ENCODE data around the gene C6orf58. TPM values are rescaled to one million over a fixed set of nuclear protein-coding genes. Genes with fewer than 3 reads are reported as not detected.

The C6orf58 gene
- total and polyA plus RNA-seq, 2 experiments from 2014 or later: not detected

DNA sequence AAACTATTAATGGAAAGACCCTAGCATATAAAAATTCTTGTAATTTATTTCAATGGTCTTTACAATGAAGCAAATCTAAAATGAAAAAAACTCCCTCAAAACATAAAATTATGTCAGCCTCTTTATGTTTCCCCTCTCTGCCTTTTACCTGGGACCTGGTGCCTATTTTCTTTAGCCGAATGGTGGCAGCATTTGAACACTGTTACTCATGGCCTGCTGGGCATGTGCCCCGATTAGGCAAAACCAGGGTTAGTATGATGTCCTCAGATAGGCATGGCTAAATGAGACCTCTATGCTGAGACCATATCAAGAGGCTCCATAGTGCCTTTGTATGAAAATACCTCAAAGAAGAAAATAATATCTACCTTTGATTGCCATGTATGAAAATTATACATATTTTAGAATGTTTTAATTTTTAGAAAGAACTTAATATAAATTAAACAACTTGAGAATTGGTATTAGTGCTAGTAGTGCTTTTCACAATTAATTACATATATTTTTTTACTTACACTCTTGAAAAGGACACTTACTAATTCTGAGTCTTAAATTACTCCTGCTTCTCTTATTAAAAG lies 22.5 kb upstream of the C6orf58 start:
- Histone ChIP-seq H3K4me3 (no peak overlapping the region), H3K4me1 (ENCODE audit: insufficient read depth) (peaks cover 12% of the 10 kb centered on the region), H3K79me2 (ENCODE audit: insufficient read depth) (no peaks in the 10 kb centered on the region), H3K9ac (no peak overlapping the region), H4K20me1 (ENCODE audit: insufficient read depth) (no peaks in the 10 kb centered on the region), H3K27me3 (replicated peaks; ENCODE audit: insufficient read depth) (no peaks in the 10 kb centered on the region), H3K9me2 (ENCODE audit: insufficient read depth) (no peaks in the 10 kb centered on the region), H3K27ac (no peak overlapping the region), H3K9me3 (ENCODE audit: low read depth) (no peaks in the 10 kb centered on the region), H3F3A (ENCODE audit: insufficient read depth) (no peaks in the 10 kb centered on the region), H3K36me3 (ENCODE audit: low read depth) (no peaks in the 10 kb centered on the region), H3K4me2 (ENCODE audit: unreplicated experiment) (no peak overlapping the region), H2AFZ (no peak overlapping the region)
- no peak for TF ChIP-seq EZH2 (IDR thresholded peaks at IDR 0.05; ENCODE audit: insufficient read depth, poor library complexity, severe bottlenecking)
- TF ChIP-seq EZH2phosphoT487 (IDR thresholded peaks at IDR 0.05; ENCODE audit: insufficient read depth, low read depth): no peak
- DNase-seq: peak; percentile 78
- 2 to 5% methylated on average over 2 of the region's 2 CpGs for WGBS, 2 experiments (ENCODE audit: low coverage in 1 of 2, low lambda C conversion rate in 2 of 2, missing lambda C conversion rate in 2 of 2)
- in situ Hi-C loops (cut with MboI): loop anchor here (10.0 kb wide), 1 partner anchor 90 kb away; no protein-coding TSS in a partner anchor

DNA sequence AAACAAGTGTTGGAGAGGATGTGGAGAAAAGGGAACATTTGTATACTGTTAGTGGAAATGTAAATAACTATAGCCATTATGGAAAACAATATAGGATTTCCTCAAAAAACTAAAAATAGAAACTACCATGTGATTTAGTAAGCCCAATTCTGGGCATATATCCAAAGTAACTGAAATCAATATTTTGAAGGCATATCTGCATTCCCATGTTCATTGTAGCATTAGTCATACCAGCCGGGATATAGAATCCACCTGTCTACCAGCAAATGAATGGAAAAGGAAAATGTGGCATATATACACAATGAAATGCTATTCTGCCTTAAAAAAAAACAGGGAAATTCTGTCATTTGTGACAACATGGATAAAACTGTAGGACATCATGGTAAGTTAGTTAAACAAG lies 15.3 kb upstream of the C6orf58 start:
- in situ Hi-C loops (cut with MboI): no loop called here
- H3K79me2 ChIP-seq (ENCODE audit: insufficient read depth): no peaks in the 10 kb centered on the region
- H3K4me1 ChIP-seq (ENCODE audit: insufficient read depth): no peaks in the 10 kb centered on the region
- no peaks in the 10 kb centered on the region for H3K27me3 ChIP-seq (replicated peaks; ENCODE audit: insufficient read depth)
- H3K36me3 ChIP-seq (ENCODE audit: low read depth): no peaks in the 10 kb centered on the region
- 38 to 39% methylated on average over 1 of the region's 1 CpG for WGBS, 2 experiments (ENCODE audit: low coverage in 1 of 2, low lambda C conversion rate in 2 of 2, missing lambda C conversion rate in 2 of 2)
- no peaks in the 10 kb centered on the region for H3K9me2 ChIP-seq (ENCODE audit: insufficient read depth)
- H3K9ac ChIP-seq: no peak overlapping the region
- TF ChIP-seq EZH2 (IDR thresholded peaks at IDR 0.05; ENCODE audit: insufficient read depth, poor library complexity, severe bottlenecking) (no peak), EZH2phosphoT487 (IDR thresholded peaks at IDR 0.05; ENCODE audit: insufficient read depth, low read depth) (no peak)
- no peaks in the 10 kb centered on the region for H3K9me3 ChIP-seq (ENCODE audit: low read depth)
- H4K20me1 ChIP-seq (ENCODE audit: insufficient read depth): no peaks in the 10 kb centered on the region
- no peaks in the 10 kb centered on the region for H3F3A ChIP-seq (ENCODE audit: insufficient read depth)
- H2AFZ ChIP-seq: no peak overlapping the region
- H3K4me2 ChIP-seq (ENCODE audit: unreplicated experiment): no peak overlapping the region
- no peak for DNase-seq
- no peak overlapping the region for H3K4me3 ChIP-seq
- H3K27ac ChIP-seq: no peak overlapping the region

DNA sequence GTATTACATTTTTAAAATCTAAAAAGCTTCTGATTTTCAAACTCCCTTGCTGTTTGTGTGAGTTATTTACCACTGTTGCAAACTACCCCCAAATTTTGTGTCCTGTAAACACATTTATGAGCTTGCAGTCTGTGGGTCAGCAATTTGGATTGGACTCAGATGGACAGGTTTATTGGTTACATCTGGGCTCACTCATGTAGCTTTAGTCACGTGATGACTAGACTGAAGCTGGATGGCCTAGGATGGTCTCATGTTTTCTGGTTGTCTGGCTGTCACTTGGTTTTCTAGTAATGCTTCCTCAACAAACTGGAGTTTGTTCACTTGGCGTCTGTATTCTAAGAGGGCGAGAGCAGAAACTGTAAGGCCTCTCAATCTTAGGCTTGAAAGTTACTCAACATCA lies 12.2 kb upstream of the C6orf58 start:
- WGBS, 2 experiments (ENCODE audit: low coverage in 1 of 2, low lambda C conversion rate in 2 of 2, missing lambda C conversion rate in 2 of 2): 54 to 64% methylated on average over 3 of the region's 3 CpGs
- in situ Hi-C loops (cut with MboI): no loop called here
- no peak for TF ChIP-seq EZH2 (IDR thresholded peaks at IDR 0.05; ENCODE audit: insufficient read depth, poor library complexity, severe bottlenecking)
- TF ChIP-seq EZH2phosphoT487 (IDR thresholded peaks at IDR 0.05; ENCODE audit: insufficient read depth, low read depth): no peak
- Histone ChIP-seq H3K27ac (no peak overlapping the region), H4K20me1 (ENCODE audit: insufficient read depth) (no peaks in the 10 kb centered on the region), H3K27me3 (replicated peaks; ENCODE audit: insufficient read depth) (no peaks in the 10 kb centered on the region), H3K79me2 (ENCODE audit: insufficient read depth) (no peaks in the 10 kb centered on the region), H3K9me2 (ENCODE audit: insufficient read depth) (no peaks in the 10 kb centered on the region), H3F3A (ENCODE audit: insufficient read depth) (no peaks in the 10 kb centered on the region), H3K9ac (no peak overlapping the region), H3K4me2 (ENCODE audit: unreplicated experiment) (no peak overlapping the region), H3K4me1 (ENCODE audit: insufficient read depth) (no peaks in the 10 kb centered on the region), H2AFZ (no peak overlapping the region), H3K9me3 (ENCODE audit: low read depth) (no peaks in the 10 kb centered on the region), H3K4me3 (no peak overlapping the region), H3K36me3 (ENCODE audit: low read depth) (no peaks in the 10 kb centered on the region)
- no peak for DNase-seq

DNA sequence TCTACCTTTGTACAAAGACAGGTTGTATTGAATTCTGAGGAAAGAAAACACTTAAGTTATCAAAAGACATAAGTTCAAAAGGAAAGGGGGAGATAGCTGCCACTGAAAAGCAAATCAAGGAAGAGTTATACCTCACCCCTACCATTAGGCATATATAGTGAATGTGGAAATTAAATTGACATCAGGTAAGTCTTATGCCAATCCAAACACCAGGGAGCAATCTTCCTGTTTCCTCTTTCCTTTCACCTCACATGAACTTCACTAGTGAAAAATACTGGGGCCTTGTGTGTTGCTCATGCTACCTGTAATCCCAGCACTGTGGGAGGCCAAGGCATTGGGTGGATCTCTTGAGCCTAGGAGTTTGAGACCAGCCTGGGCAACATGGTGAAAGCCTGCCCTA lies 10.9 kb upstream of the C6orf58 start:
- H3K9ac ChIP-seq: no peak overlapping the region
- no peaks in the 10 kb centered on the region for H3K9me2 ChIP-seq (ENCODE audit: insufficient read depth)
- no peak overlapping the region for H2AFZ ChIP-seq
- TF ChIP-seq EZH2phosphoT487 (IDR thresholded peaks at IDR 0.05; ENCODE audit: insufficient read depth, low read depth) (no peak), EZH2 (IDR thresholded peaks at IDR 0.05; ENCODE audit: insufficient read depth, poor library complexity, severe bottlenecking) (no peak)
- 0 out of 2 replicates have a peak, but pooled peaks cover 3% of the 10 kb centered on the region for H3F3A ChIP-seq (ENCODE audit: insufficient read depth)
- H3K4me3 ChIP-seq: no peak overlapping the region
- H3K4me2 ChIP-seq (ENCODE audit: unreplicated experiment): no peak overlapping the region
- in situ Hi-C loops (cut with MboI): no loop called here
- H3K36me3 ChIP-seq (ENCODE audit: low read depth): no peaks in the 10 kb centered on the region
- no peak overlapping the region for H3K27ac ChIP-seq
- DNase-seq: no peak
- H3K4me1 ChIP-seq (ENCODE audit: insufficient read depth): no peaks in the 10 kb centered on the region
- H3K9me3 ChIP-seq (ENCODE audit: low read depth): no peaks in the 10 kb centered on the region
- H3K79me2 ChIP-seq (ENCODE audit: insufficient read depth): no peaks in the 10 kb centered on the region
- H4K20me1 ChIP-seq (ENCODE audit: insufficient read depth): no peaks in the 10 kb centered on the region
- H3K27me3 ChIP-seq (replicated peaks; ENCODE audit: insufficient read depth): no peaks in the 10 kb centered on the region

DNA sequence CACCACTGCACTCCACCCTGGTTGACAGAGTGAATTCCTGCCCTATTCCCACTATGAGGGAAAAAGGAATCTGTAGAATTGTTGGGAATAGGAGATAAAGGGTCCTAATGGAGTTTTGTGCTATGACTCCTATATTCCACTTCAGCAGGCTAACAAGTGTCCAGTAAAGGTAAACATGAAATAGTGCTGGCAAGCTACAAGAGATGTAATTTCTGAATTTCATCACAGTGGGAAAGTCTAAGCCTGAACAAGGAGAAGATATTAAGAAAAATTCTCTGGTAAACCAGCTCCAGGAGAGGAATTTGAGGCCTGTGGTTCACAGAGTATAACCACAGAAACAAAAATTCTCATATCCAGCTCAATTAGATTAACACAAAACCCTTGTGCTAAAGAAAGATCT lies 10.3 kb upstream of the C6orf58 start:
- Histone ChIP-seq H3K36me3 (ENCODE audit: low read depth) (no peaks in the 10 kb centered on the region), H3K4me3 (no peak overlapping the region), H3F3A (ENCODE audit: insufficient read depth) (0 out of 2 replicates have a peak, but pooled peaks cover 7% of the 10 kb centered on the region), H3K27ac (no peak overlapping the region), H2AFZ (no peak overlapping the region), H3K9me3 (ENCODE audit: low read depth) (no peaks in the 10 kb centered on the region), H3K9me2 (ENCODE audit: insufficient read depth) (no peaks in the 10 kb centered on the region), H3K27me3 (replicated peaks; ENCODE audit: insufficient read depth) (no peaks in the 10 kb centered on the region), H3K9ac (no peak overlapping the region), H3K4me1 (ENCODE audit: insufficient read depth) (no peaks in the 10 kb centered on the region), H4K20me1 (ENCODE audit: insufficient read depth) (no peaks in the 10 kb centered on the region), H3K4me2 (ENCODE audit: unreplicated experiment) (no peak overlapping the region), H3K79me2 (ENCODE audit: insufficient read depth) (no peaks in the 10 kb centered on the region)
- DNase-seq: no peak
- no peak for TF ChIP-seq EZH2 (IDR thresholded peaks at IDR 0.05; ENCODE audit: insufficient read depth, poor library complexity, severe bottlenecking)
- TF ChIP-seq EZH2phosphoT487 (IDR thresholded peaks at IDR 0.05; ENCODE audit: insufficient read depth, low read depth): no peak
- in situ Hi-C loops (cut with MboI): no loop called here
